Activated CD4-positive, alpha-beta T cell treated with anti-CD3 and anti-CD28 coated beads, Interleukin-10, Interleukin-2, amounts not matched to agents 100 ng/mL and 50 ng/mL, durations not matched to agents 16 hours and 8 hours (primary cell): Measurements from ENCODE around the gene TMEM269.

Experiments
- DNase-seq: peaks from one replicate; pipeline ENCODE4 v3.0.0-alpha.2; 2020

TMEM269 gene

GRCh38 chr1:42825036-42825851 is 40.5 kb downstream of the TMEM269 start:
- no peak for DNase-seq

GRCh38 chr1:42830631-42831030 is 45.8 kb downstream of the TMEM269 start:
- no peak for DNase-seq

- no peak for DNase-seq
Observed at GRCh38 chr1:42831273-42831672, 46.5 kb downstream of the TMEM269 start.

DNA sequence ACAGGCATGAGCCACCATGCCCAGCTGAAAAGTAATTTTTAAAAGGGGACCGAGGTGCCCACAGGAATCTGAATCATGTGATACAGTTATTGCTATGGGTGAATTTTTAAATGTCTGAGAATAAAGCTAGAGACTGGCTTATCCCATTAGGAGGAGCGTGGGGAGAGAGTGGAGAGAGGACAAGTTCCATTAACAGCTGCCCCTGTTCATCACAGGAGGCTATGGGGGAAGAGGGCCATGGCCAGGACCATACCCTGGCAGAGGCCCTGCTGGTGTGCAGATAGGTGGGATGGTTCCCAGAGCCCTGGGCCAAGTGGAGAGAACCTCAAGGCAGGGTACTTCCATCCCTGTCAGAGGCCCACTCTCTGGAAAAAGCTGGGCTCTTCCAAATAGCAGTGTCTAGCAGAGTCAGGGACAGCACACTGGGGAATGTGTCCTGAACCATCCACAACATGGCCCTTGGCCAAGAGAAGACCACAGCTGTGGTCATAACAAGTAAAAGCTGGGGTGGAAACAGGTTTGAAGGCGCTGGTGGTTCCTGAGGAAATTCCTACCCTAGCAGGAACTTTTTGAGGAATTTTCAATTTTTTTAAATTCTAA is 48.0 kb downstream of the TMEM269 start:
- no peak for DNase-seq

DNA sequence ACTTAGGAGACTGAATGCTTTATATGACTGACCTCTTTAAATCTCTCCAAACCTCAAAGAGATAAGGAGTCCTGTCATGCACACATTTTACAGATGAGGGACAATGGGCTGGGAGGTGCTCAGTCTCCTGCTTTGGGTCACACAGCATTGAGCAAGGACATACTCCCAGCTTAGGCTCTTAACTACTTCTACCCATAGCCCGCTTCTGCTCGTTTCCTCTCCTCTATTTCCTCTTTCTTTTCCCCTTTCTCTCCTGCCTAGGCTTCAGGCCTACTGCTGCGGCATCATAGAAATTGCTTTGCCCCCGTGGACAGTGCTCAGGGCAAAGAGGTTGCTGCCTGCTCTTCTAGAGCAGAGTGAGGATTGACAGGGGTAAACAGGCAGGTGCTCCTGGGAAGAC is 49.2 kb downstream of the TMEM269 start:
- DNase-seq = no peak

DNA sequence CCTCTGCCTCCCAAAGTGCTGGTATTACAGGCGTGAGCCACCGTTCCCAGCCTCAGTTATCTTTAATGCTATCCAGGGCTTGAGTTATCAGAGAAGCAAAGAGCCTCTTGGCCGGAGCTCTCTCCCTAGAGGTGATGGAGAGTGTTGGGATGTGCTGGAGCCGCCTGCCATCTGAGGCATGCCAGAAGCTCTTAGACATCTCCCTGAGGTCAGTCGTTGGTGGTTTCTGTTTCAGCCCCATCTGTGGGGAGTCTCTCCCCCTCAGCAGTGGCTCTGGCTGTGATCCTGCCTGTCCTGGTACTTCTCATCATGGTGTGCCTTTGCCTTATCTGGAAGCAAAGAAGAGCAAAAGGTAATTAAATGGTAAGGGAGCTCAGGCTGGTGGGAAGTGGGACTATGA is 50.0 kb downstream of the TMEM269 start:
- no peak for DNase-seq

DNA sequence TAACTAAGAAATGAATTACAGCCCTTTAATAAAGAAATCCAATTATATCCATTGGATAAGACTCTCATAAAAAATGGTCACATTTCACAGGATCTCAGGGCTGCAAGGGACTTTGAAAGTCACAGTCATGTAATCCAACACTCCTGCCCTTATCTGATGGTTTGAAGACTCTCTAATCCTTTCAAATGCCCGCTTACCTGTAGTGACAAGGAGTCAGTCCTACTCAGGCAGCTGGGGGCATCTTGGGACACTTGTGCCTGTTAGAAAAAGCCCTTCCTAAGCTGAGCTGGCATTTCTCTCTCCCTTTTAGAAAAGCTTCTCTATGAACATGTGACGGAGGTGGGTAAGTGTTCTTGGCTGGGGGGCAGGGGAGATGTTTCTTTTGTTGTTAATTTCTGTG is 50.6 kb downstream of the TMEM269 start:
- no peak for DNase-seq

- no peak for DNase-seq
Observed at GRCh38 chr1:42837709-42838108, 52.9 kb downstream of the TMEM269 start.

GRCh38 chr1:42838482-42839190 is 53.8 kb downstream of the TMEM269 start:
- no peak for DNase-seq

GRCh38 chr1:42841010-42841409 is 56.2 kb downstream of the TMEM269 start:
- DNase-seq = no peak

GRCh38 chr1:42841440-42842147 is 56.8 kb downstream of the TMEM269 start:
- no peak for DNase-seq

DNA sequence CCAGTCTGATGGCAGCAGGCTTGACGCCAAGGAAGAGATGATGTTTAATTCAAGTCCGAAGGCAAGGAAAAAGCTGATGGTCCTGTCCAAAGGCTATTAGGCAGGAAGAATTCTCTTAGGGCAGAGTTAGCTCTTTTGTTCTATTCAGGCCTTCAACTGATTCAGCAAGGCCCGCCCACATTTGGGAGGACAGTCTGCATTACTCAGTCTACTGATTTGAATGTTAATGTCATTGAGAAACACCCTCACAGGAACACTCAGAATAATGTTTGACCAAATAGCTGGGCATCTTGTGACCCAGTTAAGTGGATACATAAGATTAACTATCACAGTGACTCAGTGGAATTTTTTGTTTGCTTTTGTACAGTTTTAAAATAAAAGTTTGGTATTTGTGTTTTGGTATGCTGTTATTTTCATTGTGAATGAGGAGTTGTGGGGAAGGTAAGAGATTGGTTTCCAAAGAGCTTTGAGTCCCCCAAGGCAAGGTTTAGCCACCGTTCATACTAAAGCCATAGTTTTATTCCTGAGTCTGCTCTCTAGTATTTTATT is 59.9 kb downstream of the TMEM269 start:
- peak; percentile 33 for DNase-seq

DNA sequence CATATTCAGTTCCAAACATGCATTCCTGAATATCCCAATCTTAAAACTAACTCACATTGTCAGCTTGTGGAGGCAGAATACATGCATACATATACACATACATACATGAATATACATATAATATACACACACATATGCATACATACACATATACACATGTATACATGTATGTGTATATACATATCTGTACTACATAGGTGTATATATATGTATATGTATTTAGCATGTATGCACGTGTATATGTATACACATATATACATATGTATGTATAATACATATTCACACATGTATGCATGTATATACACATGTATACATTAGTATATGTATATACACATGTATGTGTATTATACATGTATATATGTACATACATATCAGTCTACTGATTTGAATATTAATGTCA is 60.4 kb downstream of the TMEM269 start:
- DNase-seq = no peak

DNA sequence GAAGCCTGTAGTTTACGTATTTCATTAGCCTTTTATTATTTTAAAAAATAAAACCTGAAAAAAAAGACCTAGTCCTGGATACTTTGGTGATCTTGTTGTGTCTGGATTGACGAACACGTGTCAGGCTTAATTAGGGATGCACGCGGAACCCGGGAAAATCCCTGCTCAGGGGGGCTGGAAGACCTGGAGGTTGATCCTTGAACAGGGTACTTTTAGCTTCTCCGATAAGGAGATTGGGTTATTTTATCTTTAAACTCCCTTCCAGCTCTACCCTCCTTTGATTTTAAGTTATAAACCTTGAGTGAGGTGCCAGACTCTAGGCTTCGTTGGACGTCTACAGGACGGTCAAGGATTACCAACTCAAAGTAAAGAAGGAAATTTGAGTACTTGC is 61.1 kb downstream of the TMEM269 start:
- no peak for DNase-seq

DNA sequence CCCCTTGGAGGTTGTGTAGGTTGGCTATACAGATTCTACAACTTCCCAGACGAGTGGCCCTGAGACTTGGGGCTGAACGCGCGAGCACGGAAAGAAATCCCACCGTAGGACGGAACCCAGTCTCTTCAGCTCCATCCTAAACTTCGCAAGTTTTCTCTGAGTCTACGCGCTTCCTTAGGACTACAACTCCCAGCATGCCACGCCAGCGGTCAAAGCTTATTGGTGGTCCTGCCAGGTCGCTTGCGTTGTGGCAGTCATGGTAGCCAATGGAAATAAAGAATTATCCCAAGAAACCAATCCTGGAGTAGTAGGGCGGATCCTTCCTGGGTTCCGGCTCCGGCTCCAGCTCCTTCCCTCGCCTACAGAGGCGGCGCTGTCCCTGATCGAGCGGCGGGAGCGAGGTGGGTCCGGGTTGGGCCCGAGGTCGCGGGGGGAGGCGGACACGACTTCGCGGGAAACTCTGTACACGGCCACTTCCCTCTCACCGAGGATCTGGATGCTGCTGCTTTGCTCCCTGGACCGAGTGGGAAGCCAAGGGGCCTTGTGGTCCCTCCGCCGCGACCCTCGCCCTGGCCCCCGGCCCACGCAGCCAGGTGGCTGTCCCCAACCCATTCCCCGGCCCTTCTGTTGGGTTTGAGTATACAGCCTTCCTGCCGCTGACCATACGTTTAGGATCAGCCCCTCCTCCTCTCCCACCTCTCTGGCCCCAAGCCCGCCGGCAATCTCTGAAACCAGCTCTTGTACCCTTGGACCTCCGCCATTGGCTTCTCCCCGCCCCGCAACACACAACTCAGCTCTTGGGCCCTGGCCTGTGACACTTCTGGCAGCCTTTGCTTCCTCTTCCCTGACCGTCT is 61.7 kb downstream of the TMEM269 start, which contains the start of gene ZNF691:
ZNF691 (plus strand) TSS at position 357 of the 854 bp plus-strand sequence. CDS start 3,046 bp downstream, outside the sequence.
- DNase-seq = peak; percentile 97

DNA sequence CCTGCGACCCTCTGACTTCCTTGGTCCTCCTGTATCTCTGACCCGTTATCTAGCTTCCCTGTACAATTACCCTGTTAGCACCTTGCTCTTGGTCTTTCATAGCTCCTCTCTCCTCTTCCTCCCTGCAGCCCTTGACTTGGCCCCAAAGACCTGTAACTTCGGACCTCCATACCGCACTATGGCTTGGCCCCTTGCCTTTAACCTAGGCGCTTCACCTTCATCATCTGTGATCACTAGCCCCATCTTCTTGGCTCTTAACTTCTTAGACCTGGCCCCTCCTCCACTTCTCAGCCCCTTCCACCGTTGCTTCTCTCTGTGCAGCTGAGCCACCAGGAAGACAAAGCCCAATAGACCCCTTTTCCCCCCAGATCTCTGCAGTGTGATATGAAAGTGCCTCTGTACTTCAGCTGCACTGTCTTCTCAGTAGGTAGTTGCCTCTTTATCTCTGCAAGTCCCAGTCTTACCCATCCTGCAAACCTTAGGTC is 62.4 kb downstream of the TMEM269 start:
- DNase-seq = peak; percentile 30

DNA sequence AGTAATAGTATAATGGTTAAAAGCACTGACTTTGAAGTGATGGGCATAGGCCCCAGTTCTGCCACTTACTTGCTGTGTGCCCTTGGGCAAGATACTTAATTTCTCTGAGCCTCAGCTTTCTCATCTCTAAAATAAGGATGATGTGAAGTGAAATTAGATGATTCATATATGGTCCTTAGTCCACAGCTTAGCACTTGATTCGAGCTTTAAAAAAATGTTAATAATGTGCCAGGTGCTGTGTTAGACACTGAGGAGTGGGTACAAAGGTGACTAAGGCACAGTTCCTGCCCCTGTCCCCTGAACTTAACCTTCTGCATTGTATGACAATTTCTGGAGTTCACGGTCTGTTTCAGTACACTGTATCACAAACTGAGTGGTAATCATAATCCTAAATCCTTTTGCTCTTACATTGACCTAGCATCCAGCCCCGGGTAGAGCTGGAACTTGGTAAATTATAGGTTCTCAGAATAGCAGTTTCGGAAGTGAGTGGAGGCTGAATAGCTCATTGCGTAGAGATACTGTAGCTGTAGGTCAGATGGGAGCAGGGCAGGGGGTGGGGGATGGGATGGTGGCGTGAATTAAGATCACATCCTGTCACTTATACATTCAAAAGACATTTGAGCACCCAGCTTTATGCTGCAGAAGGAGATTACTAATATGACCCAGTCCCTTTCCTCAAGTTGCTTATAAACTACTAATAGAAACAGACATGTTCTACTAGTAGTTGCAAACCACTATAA is 63.1 kb downstream of the TMEM269 start:
- DNase-seq = peak; percentile 82

- no peak for DNase-seq
Observed at GRCh38 chr1:42848823-42849537, 64.2 kb downstream of the TMEM269 start.

- no peak for DNase-seq
Observed at GRCh38 chr1:42849944-42850343, 65.2 kb downstream of the TMEM269 start.
